HUES6 (cell line): ENCODE data around the gene RAP2C.
"Not testable (repeated sequence)": the region's sequence is repeated elsewhere in the genome, so short reads cannot be mapped to it uniquely, and the experiment has no call there.

Source experiments
- H3K27ac ChIP-seq: 2 replicates; pipeline ENCODE4 v1.7.0; 2013; ENCODE audit warnings: low read depth, mild to moderate bottlenecking, low read length, inconsistent platforms
- H3K27me3 ChIP-seq: 2 replicates; pipeline ENCODE4 v1.6.1; 2013; ENCODE audit warnings: low read length; ENCODE audit not compliant: control insufficient read depth, insufficient read depth
- H3K36me3 ChIP-seq: 2 replicates; pipeline ENCODE4 v1.6.1; 2013; ENCODE audit warnings: low read length; ENCODE audit not compliant: control insufficient read depth, insufficient read depth
- H3K4me1 ChIP-seq: 2 replicates; pipeline ENCODE4 v1.6.1; 2013; ENCODE audit warnings: low read length; ENCODE audit not compliant: control insufficient read depth, insufficient read depth
- H3K4me3 ChIP-seq: 2 replicates; pipeline ENCODE4 v1.5.1; 2013; ENCODE audit warnings: low read depth, low read length
- H3K9ac ChIP-seq: one replicate; pipeline ENCODE4 v1.6.1; 2013; ENCODE audit warnings: mild to moderate bottlenecking, low read length
- H3K9me3 ChIP-seq: 2 replicates; pipeline ENCODE4 v1.6.1; 2013; ENCODE audit warnings: low read depth, low read length; ENCODE audit not compliant: control insufficient read depth, insufficient read depth

Gene RAP2C

GRCh38 chrX:132169554-132169953 lies 49.7 kb downstream of the RAP2C start:
- H3K9ac ChIP-seq = no peak overlapping the region
- peaks cover 18% of the 10 kb centered on the region for H3K9me3 ChIP-seq
- peaks cover 14% of the 10 kb centered on the region for H3K4me1 ChIP-seq
- H3K36me3 ChIP-seq = no peaks in the 10 kb centered on the region
- H3K27ac ChIP-seq = no peak overlapping the region
- no peaks in the 10 kb centered on the region; the same call in 1 of the 2 replicates for H3K27me3 ChIP-seq
- no peak overlapping the region for H3K4me3 ChIP-seq

- no peaks in the 10 kb centered on the region; the same call in 1 of the 2 replicates for H3K27me3 ChIP-seq
- no peak overlapping the region for H3K9ac ChIP-seq
- H3K36me3 ChIP-seq = no peaks in the 10 kb centered on the region
- H3K4me1 ChIP-seq = no peaks in the 10 kb centered on the region
- H3K9me3 ChIP-seq = peaks cover 43% of the 10 kb centered on the region
- no peak overlapping the region for H3K27ac ChIP-seq
- H3K4me3 ChIP-seq = no peak overlapping the region
Observed at GRCh38 chrX:132165651-132166050, 53.6 kb downstream of the RAP2C start.

GRCh38 chrX:132165005-132165404 lies 54.2 kb downstream of the RAP2C start:
- Histone ChIP-seq H3K36me3 (no peaks in the 10 kb centered on the region), H3K27ac (no peak overlapping the region), H3K4me3 (no peak overlapping the region), H3K27me3 (no peaks in the 10 kb centered on the region; the same call in 1 of the 2 replicates), H3K4me1 (no peaks in the 10 kb centered on the region), H3K9me3 (peaks cover 43% of the 10 kb centered on the region), H3K9ac (no peak overlapping the region)

- not testable (repeated sequence) for H3K36me3 ChIP-seq, H3K27ac ChIP-seq
Observed at GRCh38 chrX:132163094-132163493, 56.2 kb downstream of the RAP2C start.

GRCh38 chrX:132153166-132153565 lies 66.1 kb downstream of the RAP2C start:
- no peak overlapping the region for H3K9ac ChIP-seq
- H3K9me3 ChIP-seq = no peaks in the 10 kb centered on the region
- no peak overlapping the region for H3K27ac ChIP-seq
- H3K27me3 ChIP-seq = peaks cover 5% of the 10 kb centered on the region; the same call in 1 of the 2 replicates
- no peaks in the 10 kb centered on the region for H3K36me3 ChIP-seq
- no peak overlapping the region for H3K4me3 ChIP-seq
- peaks cover 3% of the 10 kb centered on the region; the same call in 1 of the 2 replicates for H3K4me1 ChIP-seq

More at GRCh38 chrX:132163094-132163493, 56.2 kb downstream of the RAP2C start:
- not testable (repeated sequence) for H3K4me3 ChIP-seq, H3K4me1 ChIP-seq, H3K9ac ChIP-seq, H3K27me3 ChIP-seq
- H3K9me3 ChIP-seq = peaks cover 43% of the 10 kb centered on the region
